T-helper 2 cell treated with Interferon-gamma antibody and Interleukin-4, amounts not matched to agents 100 ng/mL and 5 ng/mL, for 36 hours (primary cell): Measurements from ENCODE around the gene DDAH2. TPM values are rescaled to one million over a fixed set of nuclear protein-coding genes. Genes with fewer than 3 reads are reported as not detected.

ENCODE experiments used
- intact Hi-C: fragments of 100-400 bp; cut with micrococcal nuclease; formaldehyde crosslinking; loops from one replicate; pipeline ENCODE4 v1.15.1; 2023
- total RNA-seq: library from RNA; stranded (reverse); gene quantifications from 2 replicates; pipeline ENCODE4 v1.2.3, GENCODE V29; 2022

DDAH2 gene
- total RNA-seq, 1 donor from 2014 or later = 12.2 TPM

DNA sequence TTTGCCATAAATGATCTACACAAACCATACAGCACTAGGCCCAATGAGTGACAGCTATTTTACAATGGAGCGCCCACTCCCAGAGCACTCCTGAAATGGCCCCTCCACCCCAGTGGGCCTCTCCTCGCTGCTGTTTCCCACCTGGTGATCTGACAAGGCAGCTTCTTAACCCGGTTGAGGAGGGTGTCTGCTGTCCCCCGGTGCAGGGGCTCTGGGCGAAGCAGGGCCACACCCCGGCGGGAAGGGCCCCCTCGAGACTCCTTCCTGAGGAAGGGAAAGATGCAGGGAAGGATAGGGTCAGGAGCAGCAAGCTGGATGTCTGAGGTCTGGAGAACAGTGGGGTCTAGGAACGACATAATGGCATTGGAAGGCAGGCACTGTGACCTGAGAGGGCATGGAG, 36.2 kb downstream of the DDAH2 start:
- intact Hi-C loops = no loop called here

DNA sequence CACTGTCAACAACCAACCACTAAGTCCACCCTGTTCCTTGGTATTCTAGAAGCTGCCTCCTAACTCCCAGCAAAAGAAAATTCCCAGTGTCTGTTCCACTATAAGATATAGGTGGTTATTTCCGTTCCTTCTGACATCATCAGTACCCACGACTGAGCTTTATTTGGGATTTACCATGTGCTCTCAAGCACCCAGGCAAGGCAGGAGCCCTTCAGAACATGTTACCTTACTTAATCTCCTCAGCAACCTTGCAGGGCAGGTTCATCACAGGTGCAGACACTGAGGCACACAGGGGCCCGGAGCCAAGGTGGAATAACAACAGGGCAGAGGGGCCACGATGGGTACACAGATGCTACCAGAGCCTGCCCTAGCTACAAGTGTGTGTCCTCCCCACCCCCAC, 36.7 kb downstream of the DDAH2 start:
- intact Hi-C loops = no loop called here

DNA sequence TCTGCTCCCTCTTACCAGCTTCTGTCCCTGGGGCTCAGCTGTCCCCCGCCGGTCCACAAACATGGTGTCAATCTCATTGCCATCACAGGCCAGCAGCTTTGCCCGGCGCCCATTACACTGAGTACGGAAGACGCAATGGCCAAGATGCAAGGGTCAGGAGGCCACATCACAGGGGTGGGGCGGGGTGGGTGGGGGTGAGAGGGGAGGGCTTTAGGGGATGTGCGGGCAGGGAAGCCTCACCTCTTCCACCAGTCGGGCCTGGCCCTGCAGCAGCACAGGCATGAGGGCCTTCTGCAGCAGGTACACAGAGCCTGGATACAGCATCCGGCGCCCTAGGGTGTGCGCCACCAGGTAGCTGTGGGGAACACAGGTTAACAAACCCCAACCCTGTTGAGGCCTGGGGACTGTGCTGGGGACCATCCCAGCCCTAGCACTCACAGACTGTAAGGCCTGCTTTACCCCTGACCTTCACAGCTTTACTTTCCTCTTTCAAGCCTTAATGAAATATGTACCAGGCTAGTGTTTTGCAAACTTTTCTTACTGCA, 37.5 kb downstream of the DDAH2 start:
- intact Hi-C loops = no loop called here

DNA sequence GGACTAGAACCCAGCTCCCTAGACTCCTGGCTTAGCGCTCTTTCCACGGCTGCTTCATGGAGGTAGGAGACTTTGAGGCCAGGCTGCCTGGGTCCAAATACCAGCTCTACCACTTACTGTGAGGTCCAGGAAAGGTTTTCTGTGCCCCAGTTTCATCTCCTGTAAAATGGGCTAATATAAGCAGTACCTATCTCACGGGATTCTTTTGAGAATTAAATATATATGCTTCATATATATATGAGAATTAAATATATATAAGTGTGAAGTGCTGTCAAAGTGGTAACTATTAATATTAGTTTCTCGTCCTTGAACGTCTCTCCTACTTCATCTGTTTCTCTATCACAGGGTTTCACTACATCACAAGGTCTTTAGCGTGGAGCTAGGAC, 38.0 kb downstream of the DDAH2 start:
- intact Hi-C loops = no loop called here

DNA sequence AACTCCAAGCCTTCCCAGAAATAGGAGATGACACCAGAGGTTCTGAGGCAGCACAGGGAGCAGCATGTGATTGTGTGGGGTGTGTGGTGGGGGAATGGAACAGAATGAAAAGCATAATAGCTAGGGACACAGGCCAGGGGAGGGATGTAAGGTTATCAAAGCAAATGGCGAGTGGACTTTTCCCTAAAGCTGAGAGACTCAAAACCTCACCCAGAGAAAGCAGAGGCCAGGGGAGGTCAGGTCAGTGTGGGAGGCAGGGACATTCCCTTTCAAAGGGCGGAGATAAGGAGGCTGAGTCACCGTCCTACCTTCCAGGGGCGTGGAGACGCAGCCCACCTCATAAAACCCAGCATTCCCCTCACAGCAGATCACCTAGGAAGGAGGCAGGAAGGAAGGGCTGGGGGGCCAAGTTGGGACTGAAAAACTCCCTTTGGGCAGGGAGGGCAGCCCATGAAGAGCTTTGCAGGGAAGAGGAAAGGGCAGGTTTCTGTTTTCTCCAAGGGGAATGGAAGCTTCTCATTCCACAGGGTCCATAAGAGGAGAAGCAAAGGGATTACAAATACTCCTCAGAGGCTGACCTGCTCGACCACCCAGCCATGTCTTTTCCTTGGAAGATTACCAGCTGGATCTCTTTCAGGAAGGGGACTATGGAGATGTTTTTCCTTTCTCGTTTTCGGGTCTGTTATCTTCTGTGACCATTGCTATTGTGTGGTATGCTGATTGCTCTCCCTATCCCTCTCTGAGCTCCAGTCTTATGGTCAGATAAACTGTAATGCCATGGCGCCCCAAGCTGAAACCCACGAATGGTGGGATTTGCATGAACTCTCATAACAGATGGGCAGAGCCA, 38.6 kb downstream of the DDAH2 start:
- intact Hi-C loops = no loop called here

DNA sequence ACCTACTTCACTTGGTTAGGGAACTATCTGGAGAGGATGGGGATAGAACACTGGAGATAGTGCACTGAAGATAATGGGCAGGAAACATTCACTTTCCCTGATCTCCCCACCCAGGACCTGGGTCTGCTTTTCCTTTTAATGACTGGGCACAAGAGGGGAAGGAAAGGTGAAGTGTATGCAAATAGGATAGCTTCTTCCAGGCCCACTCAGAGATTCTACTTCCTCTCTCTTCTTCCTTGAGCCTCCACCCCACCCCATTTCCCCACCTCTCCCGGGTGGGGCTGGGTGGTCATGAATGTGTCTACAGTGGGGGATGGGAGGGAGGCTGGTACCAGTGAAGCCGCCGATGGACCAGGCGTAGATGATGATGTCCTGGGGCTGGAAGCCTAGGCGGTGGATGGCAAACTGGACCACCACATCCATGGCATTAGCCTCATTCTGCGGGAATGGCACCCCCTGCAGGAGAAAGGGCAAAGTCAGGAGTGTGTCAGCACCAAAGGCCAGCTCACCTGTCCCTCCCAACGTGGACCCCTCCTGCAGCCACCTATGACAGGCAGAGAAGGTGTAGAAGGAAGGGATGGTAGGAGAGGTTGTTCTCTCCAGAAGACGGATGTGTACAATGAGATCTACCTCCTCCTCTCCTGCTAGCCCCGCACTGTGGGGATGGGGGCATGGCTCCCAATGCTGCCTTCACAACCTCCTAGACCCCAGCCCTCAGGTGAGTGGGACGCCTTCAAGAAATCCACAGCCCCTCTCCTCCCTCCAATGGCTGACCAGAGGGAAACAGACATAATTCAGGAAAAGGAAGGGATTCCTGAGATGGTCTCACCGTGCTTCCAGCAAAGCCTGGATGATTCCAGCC, 39.6 kb downstream of the DDAH2 start:
- intact Hi-C loops = no loop called here

DNA sequence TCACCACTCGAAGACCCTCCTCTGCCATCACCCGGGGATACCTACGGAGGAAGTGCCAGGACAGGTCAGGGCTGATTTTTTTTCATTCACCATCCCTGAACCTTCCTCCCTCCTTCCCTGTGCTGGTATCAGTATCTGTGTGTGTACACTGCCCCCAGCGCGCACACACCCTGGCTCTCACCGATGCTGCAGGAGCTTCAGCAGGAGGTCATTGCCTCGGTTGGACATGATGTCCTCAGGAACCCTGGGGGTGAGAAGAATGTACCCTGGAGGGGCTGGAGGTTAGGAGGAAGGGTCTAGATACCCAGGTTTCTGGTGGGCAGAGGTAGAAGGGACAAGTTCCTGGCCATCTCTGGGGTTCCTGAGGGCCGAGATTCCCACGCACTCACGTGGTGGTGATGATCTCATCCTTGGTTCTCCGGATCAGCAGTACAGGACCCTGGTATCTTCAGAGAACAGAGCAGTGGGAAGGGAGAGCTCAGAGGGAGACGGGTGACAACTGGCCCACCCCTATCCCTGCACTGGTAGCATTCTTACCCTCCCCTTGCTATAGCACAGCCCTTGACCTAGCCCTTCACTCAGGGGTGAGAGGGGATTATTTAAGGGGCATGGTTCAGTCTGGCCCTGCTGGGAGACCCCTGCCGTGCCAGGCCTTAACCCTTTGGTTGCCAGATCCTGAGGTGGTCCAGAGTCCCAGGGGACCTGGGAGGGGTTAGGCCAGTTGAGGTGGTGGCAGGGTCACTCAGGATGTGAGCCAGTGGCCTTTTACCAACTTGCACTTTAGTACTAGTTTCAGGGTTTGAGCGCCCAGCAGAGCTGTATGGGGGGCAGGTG, 41.0 kb downstream of the DDAH2 start:
- intact Hi-C loops = no loop called here

DNA sequence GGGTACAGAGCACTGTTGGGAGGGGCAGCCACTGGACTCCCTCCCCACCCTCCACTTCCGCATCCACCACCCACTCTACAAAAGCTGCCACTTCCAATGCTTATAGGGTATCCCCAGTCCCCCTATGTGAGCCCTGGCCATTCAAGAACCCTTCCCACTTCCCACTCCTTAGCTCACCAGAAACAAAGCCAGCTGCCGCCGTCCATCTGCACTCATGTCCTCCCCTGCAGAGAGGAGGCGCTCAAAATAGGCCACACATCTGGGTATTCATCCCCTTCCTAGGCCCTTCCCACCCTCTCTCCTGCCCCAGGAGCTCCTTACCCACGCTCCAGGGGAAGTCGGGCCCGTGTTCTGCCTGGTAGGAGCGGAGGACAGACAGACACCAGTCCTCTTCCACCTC, 41.8 kb downstream of the DDAH2 start:
- intact Hi-C loops = no loop called here

DNA sequence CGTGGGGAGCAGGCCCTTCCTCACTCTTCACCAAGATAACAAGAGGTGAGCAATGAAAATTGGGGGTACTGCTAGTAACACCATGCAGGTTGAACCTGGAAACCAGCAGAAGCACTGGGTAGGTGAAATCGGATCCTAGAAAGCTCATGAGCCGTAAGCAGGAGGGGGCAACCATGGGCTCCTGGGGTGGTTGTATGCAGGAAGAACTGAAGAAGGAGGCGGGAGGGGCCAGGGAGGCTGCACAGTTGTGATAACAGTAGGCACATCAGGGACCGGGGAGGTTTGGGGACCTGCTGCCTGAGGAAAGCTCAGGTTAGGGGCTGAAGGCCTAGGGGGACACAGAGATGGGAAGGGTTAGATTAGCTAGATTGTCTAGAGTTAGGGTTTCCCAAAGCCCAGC, 42.6 kb downstream of the DDAH2 start:
- intact Hi-C loops = no loop called here

DNA sequence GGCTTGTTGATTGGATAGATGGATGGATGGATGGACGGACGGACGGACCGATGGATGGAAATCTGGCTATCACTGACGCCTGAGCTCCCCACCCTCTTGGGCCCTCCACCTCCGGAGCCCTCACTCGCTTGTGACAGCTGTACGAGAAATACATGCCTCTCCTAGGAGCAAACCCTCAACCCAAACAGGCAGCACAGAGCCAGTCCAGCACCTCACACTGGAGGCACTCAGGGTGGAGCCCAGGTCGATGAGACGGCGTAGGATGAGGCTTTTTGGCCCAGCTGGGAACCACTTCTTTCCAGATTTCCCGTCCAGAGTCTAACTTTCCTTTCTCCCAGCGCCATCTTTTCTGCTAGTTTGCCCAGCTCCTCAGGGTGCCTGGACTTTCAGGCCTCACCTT, 45.5 kb downstream of the DDAH2 start:
- intact Hi-C loops = no loop called here

DNA sequence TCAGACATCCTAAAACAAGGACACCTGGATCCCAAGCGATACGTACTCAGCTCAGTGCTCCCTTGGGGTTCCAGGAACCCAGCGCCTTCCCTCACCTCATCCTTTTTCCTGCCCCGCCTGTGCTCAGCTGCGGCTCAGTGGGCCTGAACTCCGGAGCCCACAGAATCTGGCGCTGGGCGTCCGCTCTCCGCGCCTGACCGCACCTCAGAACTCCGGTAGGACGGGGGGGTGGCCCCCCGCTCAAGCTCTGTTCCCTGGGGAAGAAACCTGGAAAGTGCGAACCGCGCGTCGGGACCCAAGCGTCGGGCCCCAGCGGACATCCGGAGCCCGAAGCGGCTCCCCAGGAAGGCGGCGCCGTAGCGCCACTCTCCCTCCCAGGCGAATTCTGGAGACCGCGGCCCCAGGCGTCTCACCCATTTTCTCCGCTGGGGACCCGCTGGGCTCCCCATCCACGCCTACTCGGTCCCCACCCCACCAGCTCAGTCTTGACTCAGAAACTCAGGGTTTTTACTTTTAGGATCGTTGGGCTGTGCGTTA, 47.9 kb downstream of the DDAH2 start:
- intact Hi-C loops = loop anchor here (2.0 kb wide), 2 partner anchors 48 to 150 kb away; partner anchors contain the start of gene DDAH2

DNA sequence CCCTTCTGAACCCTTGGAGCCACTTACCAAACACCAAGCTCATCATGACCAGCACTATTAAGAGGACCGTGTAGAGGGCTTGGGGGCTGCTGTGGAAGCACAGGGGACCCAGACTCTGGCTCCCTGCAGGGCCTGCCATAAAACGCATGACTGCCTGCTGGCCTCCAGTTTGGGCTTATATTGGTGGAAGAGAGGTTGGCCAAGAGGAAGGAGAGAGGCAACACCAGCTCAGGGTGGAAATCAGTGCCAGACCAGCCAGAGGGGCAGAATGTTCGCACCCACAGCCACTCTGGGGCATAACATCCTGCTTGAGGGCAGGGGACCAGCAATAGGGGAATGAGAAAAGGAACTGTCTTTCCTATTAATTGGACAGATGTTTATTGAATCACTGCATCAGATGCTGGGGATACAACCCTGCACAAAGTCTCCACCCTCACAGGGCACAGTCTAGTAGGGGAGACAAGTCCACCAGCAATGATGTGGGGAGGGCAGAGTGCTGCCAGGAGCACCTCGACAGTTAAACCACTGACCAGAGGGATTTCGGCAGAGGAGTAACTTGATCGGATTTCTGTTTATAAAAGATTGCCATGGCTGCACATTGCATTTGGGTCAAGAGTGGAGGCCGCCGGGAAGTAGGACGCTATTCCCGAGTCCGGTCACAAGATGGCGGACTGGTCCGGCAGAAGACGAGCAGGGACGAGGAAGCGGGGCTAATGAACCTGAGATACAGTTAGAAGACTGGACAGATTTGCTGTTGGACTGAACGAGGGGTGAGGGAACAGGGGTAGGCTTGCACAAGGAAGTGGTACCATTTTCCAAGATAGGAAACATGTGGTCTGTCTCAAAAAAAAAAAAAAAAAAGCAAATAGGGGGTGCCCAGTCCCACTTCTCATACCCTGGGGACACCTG, 48.6 kb downstream of the DDAH2 start, which contains the start of gene LY6G5C:
LY6G5C (minus strand) TSS at position 842 of the 909 bp plus-strand sequence; CDS start at position 148, 694 bp downstream.
- intact Hi-C loops = loop anchor here (2.0 kb wide), 2 partner anchors 48 to 150 kb away; partner anchors contain the start of gene DDAH2

DNA sequence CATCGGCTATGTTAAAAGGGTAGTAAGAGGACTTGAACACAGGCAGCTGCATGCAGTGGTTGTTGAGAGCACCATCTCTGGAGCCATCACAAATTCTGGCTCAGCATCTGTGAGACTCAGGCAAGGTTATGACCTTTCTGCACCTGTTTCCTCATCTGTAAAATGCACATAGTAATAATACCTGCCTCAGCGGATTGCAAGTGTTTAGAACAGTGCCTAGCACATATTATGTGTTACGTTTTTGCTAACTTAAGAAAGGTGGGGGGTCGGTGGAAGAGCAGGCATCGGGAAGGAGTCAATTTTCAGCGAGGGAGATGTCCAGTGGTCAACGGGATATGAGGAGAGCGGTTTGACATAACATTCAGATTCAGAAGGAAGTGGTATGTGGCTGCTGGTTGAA, 51.1 kb downstream of the DDAH2 start:
- intact Hi-C loops = loop anchor here (2.0 kb wide), 1 partner anchor 25 kb away; the partner anchor contains the start of gene ABHD16A

Other genes starting within 250 kb of the DDAH2 start
- 51.2 and 54.9 TPM in 2 replicates for gene MICB, start 231.2 kb downstream of the DDAH2 start, total RNA-seq
- gene MCCD1, start 200.3 kb downstream of the DDAH2 start, total RNA-seq = not detected in 2 replicates
- gene DDX39B, start 187.3 kb downstream of the DDAH2 start, total RNA-seq = 431 and 439 TPM in 2 replicates
- gene ATP6V1G2, start 182.7 kb downstream of the DDAH2 start, total RNA-seq = 1.3 and 1.7 TPM in 2 replicates
- gene NFKBIL1, start 181.7 kb downstream of the DDAH2 start, total RNA-seq = 14.3 and 16.3 TPM in 2 replicates
- 29.4 and 30.0 TPM in 2 replicates for gene LTA, start 157.0 kb downstream of the DDAH2 start, total RNA-seq
- gene TNF, start 153.7 kb downstream of the DDAH2 start, total RNA-seq = 45.3 and 45.8 TPM in 2 replicates
- 767 and 782 TPM in 2 replicates for gene LTB, start 146.9 kb downstream of the DDAH2 start, total RNA-seq
- 29.8 and 33.1 TPM in 2 replicates for gene LST1, start 143.0 kb downstream of the DDAH2 start, total RNA-seq
- gene NCR3, start 136.3 kb downstream of the DDAH2 start, total RNA-seq = 72.4 and 75.5 TPM in 2 replicates
- 67.9 and 70.2 TPM in 2 replicates for gene AIF1, start 114.1 kb downstream of the DDAH2 start, total RNA-seq
- gene PRRC2A, start 108.6 kb downstream of the DDAH2 start, total RNA-seq = 236 and 240 TPM in 2 replicates
- gene BAG6, start 76.6 kb downstream of the DDAH2 start, total RNA-seq = 266 and 270 TPM in 2 replicates
- gene APOM, start 73.4 kb downstream of the DDAH2 start, total RNA-seq = 3.0 TPM in 2 replicates
- 20.8 and 21.6 TPM in 2 replicates for gene C6orf47, start 68.5 kb downstream of the DDAH2 start, total RNA-seq
- 29.2 and 31.4 TPM in 2 replicates for gene GPANK1, start 64.3 kb downstream of the DDAH2 start, total RNA-seq
- 220 and 229 TPM in 2 replicates for gene CSNK2B, start 63.2 kb downstream of the DDAH2 start, total RNA-seq
- 27.9 and 32.1 TPM in 2 replicates for gene LY6G5B, start 59.3 kb downstream of the DDAH2 start, total RNA-seq
- 4.2 and 5.4 TPM in 2 replicates for gene LY6G5C, start 48.2 kb downstream of the DDAH2 start, total RNA-seq
- gene ABHD16A, start 26.0 kb downstream of the DDAH2 start, total RNA-seq = 53.8 and 54.9 TPM in 2 replicates
- 0.34 TPM in 1 of 2 replicates, not detected in the other for gene LY6G6F, start 22.4 kb downstream of the DDAH2 start, total RNA-seq
- gene LY6G6D, start 14.0 kb downstream of the DDAH2 start, total RNA-seq = not detected in 2 replicates
- 0.25 TPM in 1 of 2 replicates, not detected in the other for gene LY6G6C, start 7.6 kb downstream of the DDAH2 start, total RNA-seq
- not detected in 2 replicates for gene MPIG6B, start 5.9 kb downstream of the DDAH2 start, total RNA-seq
- 590 and 596 TPM in 2 replicates for gene CLIC1, start 7.2 kb upstream of the DDAH2 start, total RNA-seq
- gene MSH5, start 10.7 kb upstream of the DDAH2 start, total RNA-seq = 75.2 and 76.5 TPM in 2 replicates
- gene SAPCD1, start 33.4 kb upstream of the DDAH2 start, total RNA-seq = 16.6 and 20.2 TPM in 2 replicates
- 4.6 and 4.9 TPM in 2 replicates for gene VWA7, start 48.0 kb upstream of the DDAH2 start, total RNA-seq
- 124 TPM in 2 replicates for gene VARS1, start 66.5 kb upstream of the DDAH2 start, total RNA-seq
- gene LSM2, start 77.7 kb upstream of the DDAH2 start, total RNA-seq = 101 and 104 TPM in 2 replicates
- 2.6 and 2.8 TPM in 2 replicates for gene HSPA1L, start 86.0 kb upstream of the DDAH2 start, total RNA-seq
- gene HSPA1A, start 86.2 kb upstream of the DDAH2 start, total RNA-seq = 117 and 120 TPM in 2 replicates
- 83.9 and 85.5 TPM in 2 replicates for gene HSPA1B, start 98.4 kb upstream of the DDAH2 start, total RNA-seq
- 14.6 and 15.4 TPM in 2 replicates for gene NEU1, start 133.5 kb upstream of the DDAH2 start, total RNA-seq
- not detected in 2 replicates for gene SLC44A4, start 149.7 kb upstream of the DDAH2 start, total RNA-seq
- gene EHMT2, start 168.4 kb upstream of the DDAH2 start, total RNA-seq = 70.9 and 73.1 TPM in 2 replicates
- 2.8 TPM in 2 replicates for gene ZBTB12, start 172.8 kb upstream of the DDAH2 start, total RNA-seq
- gene C2, start 198.4 kb upstream of the DDAH2 start, total RNA-seq = 0.64 and 1.5 TPM in 2 replicates
- gene CFB, start 216.8 kb upstream of the DDAH2 start, total RNA-seq = not detected in 2 replicates
- gene NELFE, start 229.7 kb upstream of the DDAH2 start, total RNA-seq = 75.4 and 75.8 TPM in 2 replicates
- gene SKIC2, start 229.9 kb upstream of the DDAH2 start, total RNA-seq = 77.1 and 86.5 TPM in 2 replicates
- 17.3 and 18.8 TPM in 2 replicates for gene DXO, start 242.8 kb upstream of the DDAH2 start, total RNA-seq